Activated T-cell treated with anti-CD3 and anti-CD28 coated beads, Interleukin-2, amount 50 U/mL, for 72 hours (primary cell): ENCODE data around the gene COL18A1. TPM values are rescaled to one million over a fixed set of nuclear protein-coding genes. Genes with fewer than 3 reads are reported as not detected.

ENCODE experiments used
- ATAC-seq, 2 donors: fragments of 150-1000 bp; cut with Tn5 transposase; replicated peaks in 1 of 2; 2 replicates each; pipeline ENCODE4 v1.10.0; 2021; ENCODE audit warnings: moderate library complexity in 2 of 2, mild to moderate bottlenecking in 1 of 2
- DNase-seq, 2 donors: peaks; one replicate each; pipeline ENCODE4 v3.0.0; 2021 to 2022; ENCODE audit warnings: mixed read lengths in 1 of 2
- H3K27ac Mint-ChIP-seq: one replicate; pipeline ENCODE4 v1.8.0; 2022; ENCODE audit warnings: mild to moderate bottlenecking, moderate library complexity, mixed read lengths
- H3K27me3 Mint-ChIP-seq: one replicate; pipeline ENCODE4 v1.8.0; 2022; ENCODE audit warnings: low read depth, mixed read lengths
- H3K36me3 Mint-ChIP-seq, 2 donors: one replicate each; pipeline ENCODE4 v1.8.0; 2022; ENCODE audit warnings: mixed read lengths in 2 of 2, mild to moderate bottlenecking in 1 of 2; ENCODE audit not compliant: insufficient read depth in 2 of 2
- H3K4me1 Mint-ChIP-seq: one replicate; pipeline ENCODE4 v1.8.0; 2022; ENCODE audit warnings: low read depth, mixed read lengths
- H3K4me3 Mint-ChIP-seq, 2 donors: one replicate each; pipeline ENCODE4 v1.8.0; 2022; ENCODE audit warnings: mild to moderate bottlenecking in 2 of 2, mixed read lengths in 2 of 2, moderate library complexity in 2 of 2
- H3K9me3 Mint-ChIP-seq, 2 donors: one replicate each; pipeline ENCODE4 v1.8.0; 2022; ENCODE audit warnings: mixed read lengths in 2 of 2
- total RNA-seq, 2 donors: library from RNA; stranded (reverse); gene quantifications; one replicate each; pipeline ENCODE4 v1.2.3, GENCODE V29; 2022

Gene COL18A1
- total RNA-seq, 2 donors from 2014 or later: 4.9 to 7.5 TPM

DNA sequence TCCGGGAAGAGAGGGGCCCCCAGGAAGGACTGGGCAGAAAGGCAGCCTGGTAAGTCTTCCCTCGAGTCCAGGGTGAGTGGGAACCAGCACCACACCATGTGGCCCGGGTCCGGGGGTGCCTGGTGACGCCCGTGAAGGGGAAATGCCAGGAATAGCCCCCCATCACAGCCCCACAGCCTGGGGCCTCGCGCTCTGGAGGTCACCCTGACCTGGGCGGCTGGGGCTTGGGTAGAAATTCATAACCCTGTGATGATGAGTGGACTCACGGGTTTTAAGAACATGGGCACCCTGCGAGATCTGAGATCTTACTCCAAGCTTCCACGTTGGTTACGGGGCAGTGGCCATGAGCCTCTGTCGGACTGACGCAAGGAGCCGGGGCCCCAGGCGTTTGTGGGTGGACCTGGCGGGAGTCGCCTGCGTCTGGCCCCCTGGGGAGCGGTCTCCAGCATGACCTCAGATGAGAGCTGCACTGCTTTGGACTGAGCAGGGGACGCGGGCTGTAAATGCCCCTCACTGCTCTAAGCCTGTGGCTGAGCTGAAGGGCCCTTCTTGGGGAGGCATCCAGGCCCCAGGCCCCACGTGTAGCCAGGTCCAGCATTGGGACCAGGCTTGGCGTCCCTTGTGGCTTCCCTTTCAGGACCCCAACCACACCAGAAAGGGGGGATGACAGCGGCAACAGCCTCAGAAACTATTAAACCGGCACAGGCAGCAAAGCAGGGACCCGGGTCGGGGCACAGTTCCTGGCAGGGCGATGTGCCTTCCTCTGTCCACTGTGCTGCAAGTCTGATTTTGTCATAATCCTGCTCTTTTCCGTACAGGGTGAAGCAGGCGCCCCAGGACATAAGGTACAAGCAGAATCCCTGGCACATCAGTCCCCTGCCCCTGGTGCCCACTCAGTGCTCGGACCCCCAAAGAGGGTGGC, 77.3 kb downstream of the COL18A1 start:
- Mint-ChIP-seq H3K27ac (peak overlapping the region; percentile 45), H3K4me3 (peak overlapping the region; percentile 63 to 76), H3K36me3 (peaks cover 0 to 4% of the 10 kb centered on the region in 2 donors), H3K27me3 (no peaks in the 10 kb centered on the region), H3K9me3 (peaks cover 0 to 4% of the 10 kb centered on the region in 2 donors), H3K4me1 (peaks cover 22% of the 10 kb centered on the region)
- DNase-seq: no peak
- ATAC-seq: no peak

DNA sequence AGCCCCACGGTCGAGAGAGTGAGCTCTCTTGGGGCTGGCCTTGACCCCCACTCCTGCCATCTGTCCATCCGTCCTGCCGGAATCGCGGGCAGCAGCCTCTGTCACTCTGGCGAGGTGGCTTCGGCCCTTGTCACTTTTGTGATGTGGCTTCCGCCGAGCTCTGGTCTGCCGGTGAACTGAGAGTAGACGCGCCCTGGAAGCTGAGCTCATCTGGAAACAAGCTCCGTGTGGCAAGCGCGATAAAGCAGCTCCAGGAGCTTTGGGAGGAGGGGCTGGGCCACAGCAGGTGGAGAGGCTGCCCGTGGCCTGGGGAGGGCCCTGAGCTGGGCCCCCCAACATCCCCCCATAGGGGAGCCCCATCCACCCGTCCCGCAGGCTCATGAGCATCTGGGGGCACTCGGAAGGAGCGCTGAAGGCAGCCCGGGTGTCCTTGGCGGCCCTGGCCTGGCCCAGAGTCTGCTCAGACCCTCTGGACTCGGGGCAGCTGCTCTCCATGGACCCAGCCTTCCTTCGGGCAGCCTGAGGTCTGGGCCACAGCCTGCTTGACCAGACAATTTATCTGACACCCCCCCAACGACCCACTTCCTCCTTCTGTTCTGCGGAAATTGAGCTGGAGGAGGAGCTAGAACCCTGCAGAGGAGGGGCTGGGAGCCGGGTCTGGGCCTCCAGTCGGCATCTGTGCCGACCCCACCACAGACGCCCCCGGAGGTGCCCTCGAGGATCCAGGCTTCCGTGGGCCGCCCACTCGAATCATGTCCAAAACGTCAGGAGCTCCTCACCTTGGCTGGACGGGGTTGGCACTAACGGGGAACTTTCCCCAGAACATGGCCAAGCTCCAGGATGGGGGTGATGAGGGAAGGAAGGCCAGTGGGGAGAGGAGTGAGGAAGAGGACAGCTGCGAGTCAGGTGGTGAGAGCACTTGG, 78.2 kb downstream of the COL18A1 start:
- Mint-ChIP-seq H3K4me1 (peaks cover 18% of the 10 kb centered on the region), H3K36me3 (peaks cover 0 to 4% of the 10 kb centered on the region in 2 donors), H3K4me3 (peak overlapping the region; percentile 63 to 76), H3K27ac (peak overlapping the region; percentile 45), H3K27me3 (no peaks in the 10 kb centered on the region), H3K9me3 (peaks cover 0 to 4% of the 10 kb centered on the region in 2 donors)
- DNase-seq (peak; percentile 39 to 69), ATAC-seq (peak; percentile 45 to 66)

DNA sequence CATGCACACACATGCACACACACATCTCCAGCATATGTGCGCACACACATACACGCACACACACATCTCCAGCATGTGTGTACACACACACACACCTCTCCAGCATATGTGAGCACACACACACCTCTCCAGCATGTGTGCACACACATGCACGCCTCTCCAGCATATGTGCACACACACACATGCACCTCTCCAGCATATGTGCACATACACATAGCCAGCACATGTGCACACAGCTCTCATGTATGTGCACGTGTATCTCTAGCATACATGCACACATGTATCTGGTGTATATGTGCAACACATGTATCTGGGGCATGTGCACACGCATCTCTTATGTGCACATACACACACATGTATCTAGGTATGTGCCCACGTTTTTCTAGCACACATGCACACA, 79.4 kb downstream of the COL18A1 start:
- Mint-ChIP-seq H3K27me3 (no peaks in the 10 kb centered on the region), H3K36me3 (peaks cover 0 to 4% of the 10 kb centered on the region in 2 donors), H3K9me3 (peaks cover 0 to 4% of the 10 kb centered on the region in 2 donors), H3K27ac (no peak overlapping the region), H3K4me3 (no peak overlapping the region), H3K4me1 (peaks cover 9% of the 10 kb centered on the region)
- no peak for ATAC-seq
- DNase-seq: no peak

DNA sequence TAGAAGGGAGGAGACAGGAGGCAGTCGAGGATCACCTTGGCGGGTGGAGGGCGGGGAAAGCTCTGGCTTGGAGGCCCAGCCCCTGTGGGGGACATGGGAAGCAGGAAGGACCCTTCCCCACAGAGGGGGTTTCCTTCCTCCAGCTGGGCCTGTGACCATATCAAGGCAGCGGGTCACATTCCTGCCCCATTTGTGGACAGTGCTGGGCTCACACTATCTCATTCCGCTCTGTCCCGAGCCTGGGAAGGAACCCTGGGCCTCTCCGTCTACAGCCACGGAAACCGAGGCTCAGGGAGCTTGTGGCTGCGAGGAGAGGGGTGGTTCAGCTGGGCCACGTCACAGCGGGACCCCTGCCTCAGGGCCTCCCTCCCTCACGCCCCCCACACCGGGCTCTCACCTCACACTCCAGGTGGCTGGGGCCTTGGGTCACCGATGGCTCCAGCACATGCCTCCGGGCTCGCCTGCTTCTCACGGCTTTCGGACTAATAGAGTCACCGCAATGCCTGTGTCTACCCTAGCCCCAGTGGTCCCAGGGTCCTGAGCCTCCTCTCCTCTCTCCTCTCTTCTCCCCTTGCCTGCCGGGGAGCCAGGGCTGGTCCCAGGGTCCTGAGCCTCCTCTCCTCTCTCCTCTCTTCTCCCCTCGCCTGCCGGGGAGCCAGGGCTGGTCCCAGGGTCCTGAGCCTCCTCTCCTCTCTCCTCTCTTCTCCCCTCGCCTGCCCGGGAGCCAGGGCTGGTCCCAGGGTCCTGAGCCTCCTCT, 80.9 kb downstream of the COL18A1 start:
- peaks cover 0 to 4% of the 10 kb centered on the region in 2 donors for H3K36me3 Mint-ChIP-seq
- no peak overlapping the region for H3K4me3 Mint-ChIP-seq
- ATAC-seq (no peak), DNase-seq (no peak)
- no peak overlapping the region for H3K27ac Mint-ChIP-seq
- peaks cover 0 to 4% of the 10 kb centered on the region in 2 donors for H3K9me3 Mint-ChIP-seq
- H3K27me3 Mint-ChIP-seq: no peaks in the 10 kb centered on the region
- H3K4me1 Mint-ChIP-seq: peaks cover 6% of the 10 kb centered on the region

DNA sequence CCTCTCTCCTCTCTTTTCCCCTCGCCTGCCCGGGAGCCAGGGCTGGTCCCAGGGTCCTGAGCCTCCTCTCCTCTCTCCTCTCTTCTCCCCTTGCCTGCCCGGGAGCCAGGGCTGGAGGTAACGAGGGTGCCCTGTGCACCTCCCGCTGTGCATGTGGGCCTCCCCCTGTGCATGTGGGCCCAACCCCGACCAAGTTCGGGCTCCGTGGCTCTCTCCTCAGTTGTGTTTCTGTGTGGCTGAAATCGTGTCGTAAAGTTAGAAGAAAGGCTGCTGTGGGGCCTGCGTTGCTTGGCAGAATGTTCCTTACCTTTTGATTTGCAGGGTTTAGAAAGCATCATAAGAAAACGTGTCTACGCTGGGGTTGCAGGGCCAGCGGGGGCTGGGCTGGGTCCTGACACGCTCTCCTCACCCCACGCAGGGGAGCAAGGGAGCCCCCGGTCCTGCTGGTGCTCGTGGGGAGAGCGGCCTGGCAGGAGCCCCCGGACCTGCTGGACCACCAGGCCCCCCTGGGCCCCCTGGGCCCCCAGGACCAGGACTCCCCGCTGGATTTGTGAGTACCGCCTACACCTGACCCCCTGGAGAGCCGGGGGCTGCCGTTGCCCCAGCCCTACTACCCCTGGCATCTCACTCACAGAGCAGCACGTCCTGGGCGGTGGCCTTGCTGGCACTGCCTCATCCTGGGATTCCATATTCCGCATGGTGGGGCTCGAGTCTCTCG, 81.6 kb downstream of the COL18A1 start:
- DNase-seq (no peak), ATAC-seq (no peak)
- H3K36me3 Mint-ChIP-seq: peaks cover 0 to 4% of the 10 kb centered on the region in 2 donors
- peaks cover 0 to 4% of the 10 kb centered on the region in 2 donors for H3K9me3 Mint-ChIP-seq
- H3K4me1 Mint-ChIP-seq: peaks cover 6% of the 10 kb centered on the region
- no peaks in the 10 kb centered on the region for H3K27me3 Mint-ChIP-seq
- no peak overlapping the region for H3K4me3 Mint-ChIP-seq
- H3K27ac Mint-ChIP-seq: no peak overlapping the region

DNA sequence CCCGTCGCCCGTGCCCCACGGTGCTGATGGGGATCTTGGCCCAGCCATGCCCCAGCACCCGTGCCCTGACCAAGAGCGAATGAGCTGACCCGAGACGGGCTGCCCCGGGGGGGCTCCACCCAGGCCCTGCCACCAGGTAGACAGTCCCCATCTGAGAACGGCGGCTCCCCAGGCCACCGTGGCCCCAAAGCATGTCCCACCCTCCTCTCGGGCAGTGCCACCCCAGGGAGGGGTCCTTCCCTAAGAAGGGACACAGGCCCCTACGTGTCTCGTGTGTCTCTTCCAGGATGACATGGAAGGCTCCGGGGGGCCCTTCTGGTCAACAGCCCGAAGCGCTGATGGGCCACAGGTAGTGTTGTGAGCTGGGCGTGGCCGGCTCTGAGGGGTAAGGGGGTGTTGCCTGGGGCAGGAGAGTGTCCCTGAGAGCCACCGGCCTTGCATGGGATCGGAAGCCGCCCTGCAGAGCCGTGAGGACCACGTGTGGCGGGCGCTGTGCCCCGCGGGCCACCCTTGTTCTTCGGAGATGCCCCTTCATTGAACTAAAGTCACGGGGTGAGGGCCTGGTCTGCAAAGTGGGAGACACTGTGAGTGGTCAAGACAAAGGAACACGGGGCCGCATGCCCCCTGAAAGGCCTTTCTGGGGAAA, 82.3 kb downstream of the COL18A1 start:
- ATAC-seq (no peak), DNase-seq (no peak)
- Mint-ChIP-seq H3K4me3 (no peak overlapping the region), H3K36me3 (peaks cover 0 to 4% of the 10 kb centered on the region in 2 donors), H3K27me3 (no peaks in the 10 kb centered on the region), H3K27ac (no peak overlapping the region), H3K4me1 (peaks cover 6% of the 10 kb centered on the region), H3K9me3 (peaks cover 0 to 4% of the 10 kb centered on the region in 2 donors)

DNA sequence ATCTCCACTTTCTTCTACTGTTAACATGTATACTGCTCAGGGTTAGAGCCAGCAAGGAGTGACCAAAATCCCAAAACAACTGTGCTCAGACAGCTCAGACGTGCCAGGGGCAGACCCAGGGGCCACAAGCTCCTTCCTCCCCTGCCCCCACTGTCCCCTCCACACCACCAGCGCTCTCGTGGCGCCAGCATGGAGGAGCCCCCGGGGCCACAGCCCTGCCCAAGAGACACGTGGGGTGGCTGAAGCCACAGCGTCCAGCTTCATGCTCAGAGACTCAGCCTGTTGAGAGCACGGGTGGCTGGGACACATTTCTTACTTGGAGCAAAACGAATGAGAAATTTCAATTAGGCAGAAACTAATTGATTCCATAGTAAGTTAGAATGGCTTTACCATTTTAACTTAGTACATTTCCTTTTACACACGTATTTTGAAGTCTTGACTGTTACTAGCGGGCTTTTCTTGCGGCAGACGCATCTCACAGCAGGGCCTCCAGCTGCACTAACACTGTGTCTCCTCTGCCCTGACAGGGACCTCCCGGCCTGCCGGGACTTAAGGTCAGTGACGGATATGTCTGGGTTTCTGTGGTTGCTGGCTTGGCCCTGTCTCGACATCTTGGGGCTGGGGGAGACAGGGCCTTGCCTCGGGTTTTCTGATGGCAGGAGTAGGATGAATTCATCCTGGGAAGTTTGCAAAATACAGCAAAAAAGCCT, 83.1 kb downstream of the COL18A1 start:
- H3K27me3 Mint-ChIP-seq: no peaks in the 10 kb centered on the region
- H3K9me3 Mint-ChIP-seq: peaks cover 0 to 4% of the 10 kb centered on the region in 2 donors
- DNase-seq (no peak), ATAC-seq (no peak)
- H3K4me1 Mint-ChIP-seq: no peaks in the 10 kb centered on the region
- no peak overlapping the region for H3K4me3 Mint-ChIP-seq
- peaks cover 0 to 4% of the 10 kb centered on the region in 2 donors for H3K36me3 Mint-ChIP-seq
- no peak overlapping the region for H3K27ac Mint-ChIP-seq

DNA sequence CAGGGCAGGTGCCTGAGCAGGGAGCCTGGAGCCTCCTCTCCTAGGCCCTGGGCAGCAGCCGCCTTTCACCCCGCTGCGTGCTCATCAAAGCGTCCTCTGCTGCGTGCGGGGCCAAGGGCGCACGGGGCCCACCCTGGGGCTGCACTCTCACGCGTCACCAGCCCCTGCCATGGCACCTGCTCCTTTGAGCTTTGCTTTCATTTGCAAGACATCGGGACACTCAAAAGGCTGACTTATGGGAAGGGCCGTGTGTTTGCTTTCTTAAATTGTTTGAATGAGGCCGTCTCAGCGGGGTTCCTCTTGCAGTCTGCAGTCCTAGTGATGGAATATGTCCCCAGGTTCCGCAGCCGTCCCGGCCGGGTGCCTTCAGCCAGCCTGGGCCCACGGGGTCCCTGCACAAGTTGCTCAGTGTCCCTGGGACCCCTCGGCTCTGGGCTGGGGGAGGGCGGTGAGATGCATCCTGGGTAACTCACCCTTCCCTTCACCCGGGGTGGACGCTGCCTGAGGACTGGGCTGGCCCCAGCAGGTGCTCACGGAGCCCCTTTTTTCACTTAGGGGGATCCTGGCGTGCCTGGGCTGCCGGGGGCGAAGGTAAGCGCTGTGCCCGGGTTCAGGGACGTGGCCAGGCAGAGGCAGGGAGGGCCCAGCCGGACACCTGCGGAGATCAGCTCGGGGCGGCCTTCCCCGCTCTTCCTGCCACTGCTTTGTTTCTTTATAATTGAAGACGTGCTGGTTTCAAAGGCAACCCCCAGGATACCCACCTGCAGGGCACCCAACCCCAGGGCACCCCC, 84.2 kb downstream of the COL18A1 start:
- ATAC-seq: no peak
- Mint-ChIP-seq H3K4me1 (no peaks in the 10 kb centered on the region), H3K4me3 (no peak overlapping the region), H3K36me3 (peaks cover 0 to 1% of the 10 kb centered on the region in 2 donors), H3K27me3 (no peaks in the 10 kb centered on the region), H3K27ac (no peak overlapping the region), H3K9me3 (peaks cover 0 to 2% of the 10 kb centered on the region in 2 donors)
- no peak for DNase-seq

DNA sequence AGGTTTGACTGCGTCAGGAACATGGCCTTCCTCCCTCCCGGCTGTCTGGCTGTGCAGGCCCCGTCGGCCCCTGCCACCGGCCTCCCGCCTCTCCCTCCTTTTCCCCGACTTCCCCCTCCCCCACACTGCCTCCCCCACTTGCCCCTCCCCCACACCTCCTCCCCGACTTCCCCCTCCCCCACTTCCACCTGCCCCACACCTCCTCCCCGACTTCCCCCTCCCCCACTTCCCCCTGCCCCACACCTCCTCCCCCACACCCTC, 84.7 kb downstream of the COL18A1 start:
- Mint-ChIP-seq H3K4me1 (no peaks in the 10 kb centered on the region), H3K9me3 (no peaks in the 10 kb centered on the region), H3K27ac (no peak overlapping the region), H3K36me3 (no peaks in the 10 kb centered on the region), H3K4me3 (no peak overlapping the region), H3K27me3 (no peaks in the 10 kb centered on the region)
- no peak for DNase-seq
- no peak for ATAC-seq

DNA sequence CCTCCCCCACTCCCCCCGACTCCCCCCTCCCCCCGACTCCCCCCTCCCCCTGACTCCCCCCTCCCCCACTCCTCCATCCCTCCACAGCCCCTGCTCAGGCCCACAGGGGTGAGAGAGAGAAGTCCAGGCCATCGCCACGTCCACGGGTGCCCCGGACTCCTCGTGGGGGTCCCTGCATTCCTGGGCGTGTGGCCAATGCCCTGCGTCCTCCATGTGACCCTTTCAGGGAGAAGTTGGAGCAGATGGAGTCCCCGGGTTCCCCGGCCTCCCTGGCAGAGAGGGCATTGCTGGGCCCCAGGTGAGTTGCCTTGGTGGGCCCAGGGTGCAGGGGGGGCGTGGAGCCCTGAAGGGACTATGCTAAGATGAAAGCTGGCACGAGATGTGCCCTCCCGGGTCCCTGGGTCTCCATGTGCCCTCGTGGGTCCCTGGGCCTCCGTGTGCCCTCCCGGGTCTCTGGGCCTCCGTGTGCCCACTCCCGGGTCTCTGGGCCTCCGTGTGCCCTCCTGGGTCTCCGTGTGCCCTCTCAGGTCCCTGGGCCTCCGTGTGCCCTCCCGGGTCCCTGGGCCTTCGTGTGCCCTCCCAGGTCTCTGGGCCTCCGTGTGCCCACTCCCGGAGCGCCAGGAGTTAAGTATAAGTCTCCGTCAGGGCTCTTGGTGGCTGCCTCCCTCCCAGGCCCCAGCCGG, 85.2 kb downstream of the COL18A1 start:
- no peaks in the 10 kb centered on the region for H3K9me3 Mint-ChIP-seq
- DNase-seq (no peak), ATAC-seq (no peak)
- no peaks in the 10 kb centered on the region for H3K27me3 Mint-ChIP-seq
- H3K4me3 Mint-ChIP-seq: no peak overlapping the region
- H3K27ac Mint-ChIP-seq: no peak overlapping the region
- no peaks in the 10 kb centered on the region for H3K36me3 Mint-ChIP-seq
- H3K4me1 Mint-ChIP-seq: no peaks in the 10 kb centered on the region
